Glutamatergic neuron (in vitro differentiated cells): ENCODE measurements around the gene PRELID3B. TPM values are rescaled to one million over a fixed set of nuclear protein-coding genes. Genes with fewer than 3 reads are reported as not detected.

Source experiments
- DNase-seq: peaks from one replicate; pipeline ENCODE4 v3.0.0; 2022
- H3K27ac Mint-ChIP-seq: one replicate; pipeline ENCODE4 v1.8.0; 2020; ENCODE audit warnings: mild to moderate bottlenecking, mixed read lengths, inconsistent platforms; ENCODE audit not compliant: unreplicated experiment
- H3K27me3 Mint-ChIP-seq: one replicate; pipeline ENCODE4 v1.8.0; 2020; ENCODE audit warnings: mild to moderate bottlenecking, moderate library complexity, mixed read lengths, inconsistent platforms; ENCODE audit not compliant: unreplicated experiment
- H3K36me3 Mint-ChIP-seq: one replicate; pipeline ENCODE4 v1.8.0; 2020; ENCODE audit warnings: mild to moderate bottlenecking, mixed read lengths, inconsistent platforms; ENCODE audit not compliant: unreplicated experiment
- H3K4me1 Mint-ChIP-seq: one replicate; pipeline ENCODE4 v1.8.0; 2020; ENCODE audit warnings: mild to moderate bottlenecking, low read depth, mixed read lengths, inconsistent platforms; ENCODE audit not compliant: unreplicated experiment
- H3K4me3 Mint-ChIP-seq: one replicate; pipeline ENCODE4 v1.8.0; 2020; ENCODE audit warnings: mild to moderate bottlenecking, mixed read lengths, inconsistent platforms; ENCODE audit not compliant: unreplicated experiment
- H3K9me3 Mint-ChIP-seq: one replicate; pipeline ENCODE4 v1.8.0; 2020; ENCODE audit warnings: mild to moderate bottlenecking, moderate library complexity, mixed read lengths, inconsistent platforms; ENCODE audit not compliant: unreplicated experiment
- total RNA-seq: library from RNA; stranded (reverse); fragmentation: NEBNext Ultra II Directional; extraction: Animal tissue kit (Norgen Biotek cat#: 25700); gene quantifications from one replicate; pipeline ENCODE4 v1.2.1, GENCODE V29; 2021; ENCODE audit not compliant: unreplicated experiment
- TF ChIP-seq, protein P1 (sequence below): fragments of 200-600 bp; sonication (generic); IDR thresholded peaks from one replicate; pipeline ENCODE4 v1.5.0; 2021; ENCODE audit not compliant: partially characterized antibody, unreplicated experiment

Gene PRELID3B
- total RNA-seq, 1 donor from 2014 or later: 65.5 TPM

DNA sequence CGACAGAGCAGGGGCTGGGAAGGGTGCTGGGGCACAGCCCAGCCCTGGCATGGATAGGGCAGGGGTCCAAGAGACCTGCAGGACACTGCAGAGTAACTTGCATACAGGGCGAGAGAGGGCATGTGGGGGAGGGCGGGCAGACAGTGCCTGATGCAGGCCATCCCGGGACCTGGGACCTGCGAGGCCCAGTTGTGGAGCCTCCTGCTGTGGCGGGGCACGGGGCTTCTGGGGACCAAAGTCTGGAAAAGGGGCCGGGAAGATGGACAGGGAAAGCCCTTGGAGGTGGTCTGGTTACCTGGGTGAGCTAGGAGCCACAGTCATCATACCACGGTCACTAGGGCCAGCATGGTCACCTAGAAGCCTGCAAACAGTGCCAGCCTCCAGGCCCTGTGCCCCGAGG is 23.8 kb downstream of the PRELID3B start:
- H3K27ac Mint-ChIP-seq: no peak overlapping the region
- no peaks in the 10 kb centered on the region for H3K27me3 Mint-ChIP-seq
- TF ChIP-seq, protein P1, sequence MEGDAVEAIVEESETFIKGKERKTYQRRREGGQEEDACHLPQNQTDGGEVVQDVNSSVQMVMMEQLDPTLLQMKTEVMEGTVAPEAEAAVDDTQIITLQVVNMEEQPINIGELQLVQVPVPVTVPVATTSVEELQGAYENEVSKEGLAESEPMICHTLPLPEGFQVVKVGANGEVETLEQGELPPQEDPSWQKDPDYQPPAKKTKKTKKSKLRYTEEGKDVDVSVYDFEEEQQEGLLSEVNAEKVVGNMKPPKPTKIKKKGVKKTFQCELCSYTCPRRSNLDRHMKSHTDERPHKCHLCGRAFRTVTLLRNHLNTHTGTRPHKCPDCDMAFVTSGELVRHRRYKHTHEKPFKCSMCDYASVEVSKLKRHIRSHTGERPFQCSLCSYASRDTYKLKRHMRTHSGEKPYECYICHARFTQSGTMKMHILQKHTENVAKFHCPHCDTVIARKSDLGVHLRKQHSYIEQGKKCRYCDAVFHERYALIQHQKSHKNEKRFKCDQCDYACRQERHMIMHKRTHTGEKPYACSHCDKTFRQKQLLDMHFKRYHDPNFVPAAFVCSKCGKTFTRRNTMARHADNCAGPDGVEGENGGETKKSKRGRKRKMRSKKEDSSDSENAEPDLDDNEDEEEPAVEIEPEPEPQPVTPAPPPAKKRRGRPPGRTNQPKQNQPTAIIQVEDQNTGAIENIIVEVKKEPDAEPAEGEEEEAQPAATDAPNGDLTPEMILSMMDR: no peak
- no peaks in the 10 kb centered on the region for H3K36me3 Mint-ChIP-seq
- H3K4me3 Mint-ChIP-seq: no peak overlapping the region
- peak; percentile 6 for DNase-seq
- H3K4me1 Mint-ChIP-seq: peaks cover 8% of the 10 kb centered on the region
- H3K9me3 Mint-ChIP-seq: no peaks in the 10 kb centered on the region

DNA sequence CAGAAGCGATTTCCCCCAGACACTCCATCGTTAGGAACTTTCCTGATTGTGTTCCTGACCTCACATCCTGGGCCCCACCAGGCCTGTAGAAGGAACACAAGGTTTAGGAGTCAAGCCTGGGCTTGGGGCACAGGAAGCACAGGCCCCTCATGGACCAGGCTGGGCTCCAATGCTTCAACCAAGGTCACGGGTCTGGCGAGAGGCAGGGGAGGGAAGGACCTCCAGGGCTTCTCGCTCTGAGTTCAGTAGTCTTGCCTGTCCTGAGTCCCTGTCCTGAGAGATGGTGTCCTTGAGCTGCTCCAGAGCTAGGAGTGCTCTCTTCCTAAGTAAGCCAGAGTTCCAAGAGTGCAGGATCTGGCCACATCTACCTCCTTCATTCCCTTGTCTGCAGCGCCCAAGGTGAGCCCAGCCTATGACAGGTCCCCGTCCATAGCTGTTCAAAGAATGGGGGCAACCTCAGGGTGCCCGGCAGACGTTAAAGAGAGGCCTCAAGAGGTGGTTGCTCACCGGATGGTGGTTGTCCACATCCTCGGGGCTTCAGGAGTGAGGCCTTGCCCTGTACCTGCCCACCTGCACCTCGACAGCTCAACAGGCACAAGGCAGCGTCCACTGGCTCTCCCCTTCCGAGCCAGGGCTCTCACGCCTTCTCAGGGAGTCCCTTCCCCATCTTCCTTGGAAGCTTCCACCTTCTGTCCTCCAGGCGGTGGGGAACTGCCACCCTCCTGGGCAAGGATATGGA is 24.9 kb downstream of the PRELID3B start:
- no peak overlapping the region for H3K4me3 Mint-ChIP-seq
- TF ChIP-seq, protein P1: no peak
- no peaks in the 10 kb centered on the region for H3K9me3 Mint-ChIP-seq
- peaks cover 2% of the 10 kb centered on the region for H3K27me3 Mint-ChIP-seq
- no peaks in the 10 kb centered on the region for H3K36me3 Mint-ChIP-seq
- no peak overlapping the region for H3K27ac Mint-ChIP-seq
- DNase-seq: peak; percentile 4
- peaks cover 8% of the 10 kb centered on the region for H3K4me1 Mint-ChIP-seq

DNA sequence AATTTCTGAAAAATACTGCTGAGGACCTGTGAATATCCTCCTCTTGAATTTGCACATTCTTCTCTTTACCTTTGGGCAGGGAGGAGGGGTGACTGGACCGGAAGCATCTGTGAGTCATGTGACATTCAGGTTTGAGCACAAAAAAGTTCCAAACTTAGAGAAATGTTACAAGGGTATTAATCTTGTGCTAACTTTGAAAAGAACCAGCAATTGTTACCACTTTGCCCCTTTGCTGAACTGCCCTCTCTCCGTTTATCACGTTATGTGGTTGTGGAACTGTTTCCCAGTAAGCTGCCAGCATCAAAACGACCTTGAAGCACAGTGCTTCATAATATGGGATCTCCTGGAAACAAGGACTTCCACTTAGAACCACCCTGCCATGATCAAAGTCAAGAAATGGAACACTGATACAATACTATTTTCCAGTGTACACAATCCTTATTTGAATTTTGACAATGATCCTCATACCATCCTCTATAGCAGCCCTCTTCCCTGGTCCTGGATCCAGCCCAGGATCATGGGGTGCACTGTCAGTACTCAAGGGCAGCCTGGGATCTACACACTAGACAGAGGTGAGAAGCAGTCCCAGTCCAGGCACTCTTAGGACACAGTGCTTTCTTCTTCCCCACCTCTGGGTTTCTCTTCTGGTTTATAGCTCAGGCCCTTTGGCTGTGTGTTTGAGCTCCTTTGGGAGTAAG is 25.6 kb downstream of the PRELID3B start:
- peak; percentile 5 for DNase-seq
- Mint-ChIP-seq H3K4me3 (no peak overlapping the region), H3K4me1 (peaks cover 8% of the 10 kb centered on the region), H3K27me3 (peaks cover 2% of the 10 kb centered on the region), H3K27ac (no peak overlapping the region), H3K9me3 (no peaks in the 10 kb centered on the region), H3K36me3 (no peaks in the 10 kb centered on the region)
- TF ChIP-seq, protein P1: no peak

DNA sequence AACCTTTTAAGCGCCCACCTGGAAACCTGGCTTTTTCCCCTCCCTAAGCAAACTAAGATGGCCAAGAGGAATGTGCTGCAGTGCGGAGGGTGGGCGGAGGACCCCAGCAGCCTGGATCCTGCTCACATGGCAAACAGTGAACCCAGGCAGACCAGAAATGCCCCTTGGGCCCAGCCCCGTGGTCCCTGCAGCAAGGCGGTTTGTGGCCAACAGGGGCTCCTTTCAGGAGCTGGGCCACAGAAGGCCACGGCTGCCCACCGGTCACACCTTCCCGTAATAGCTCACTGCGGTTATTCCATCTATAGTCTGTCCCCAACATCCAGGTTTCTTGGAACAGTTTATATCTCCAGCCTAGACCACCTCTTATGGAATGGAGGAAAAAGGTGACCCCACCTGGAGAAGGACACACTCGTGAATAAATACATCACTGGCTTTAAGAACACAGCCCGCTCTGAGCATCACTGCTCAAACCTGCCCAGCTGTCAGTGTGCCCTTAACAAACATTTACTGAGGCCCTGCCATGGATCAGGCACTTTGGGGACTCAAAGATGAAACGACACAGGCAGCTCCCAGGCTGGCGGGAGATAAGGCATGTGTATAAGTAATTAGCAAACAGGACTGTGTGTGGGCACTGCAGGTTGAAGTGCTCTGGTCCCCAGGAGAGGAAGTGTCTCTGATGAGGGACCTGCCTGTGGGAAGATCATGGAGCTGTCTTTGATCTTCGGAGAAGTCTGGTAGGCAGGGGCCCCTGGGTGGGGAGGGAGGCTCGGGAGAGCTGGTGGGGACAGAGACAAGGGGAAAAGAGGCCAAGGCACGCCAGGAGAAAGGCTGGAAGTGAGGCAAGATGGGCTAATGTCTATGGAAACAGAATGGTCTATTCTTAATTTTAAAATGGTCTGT is 26.5 kb downstream of the PRELID3B start:
- TF ChIP-seq, protein P1: no peak
- Mint-ChIP-seq H3K4me1 (peaks cover 8% of the 10 kb centered on the region), H3K36me3 (no peaks in the 10 kb centered on the region), H3K27ac (no peak overlapping the region), H3K27me3 (peaks cover 4% of the 10 kb centered on the region), H3K4me3 (no peak overlapping the region), H3K9me3 (no peaks in the 10 kb centered on the region)
- DNase-seq: peak; percentile 14
